ENCODE results near the gene SHD.
"Not testable (repeated sequence)": the region's sequence is repeated elsewhere in the genome, so short reads cannot be mapped to it uniquely, and the experiment has no call there.

Gene SHD

GRCh38 chr19:4267901-4268815 is 10.9 kb upstream of the SHD start:
- Histone ChIP-seq H3K79me2 (no peaks in the 10 kb centered on the region), H3K9me3 (ENCODE audit: control insufficient read depth, low read length) (no peaks in the 10 kb centered on the region), H3K4me1 (no peaks in the 10 kb centered on the region), H3K4me2 (ENCODE audit: low read length) (no peak overlapping the region), H3K4me3 (ENCODE audit: low read depth, low read length) (no peak overlapping the region), H3K36me3 (ENCODE audit: control insufficient read depth, insufficient read depth, low read length) (no peaks in the 10 kb centered on the region), H3K27ac (no peak overlapping the region), H3K9ac (no peak overlapping the region), H2AFZ (no peak overlapping the region), H3K27me3 (ENCODE audit: control insufficient read depth, insufficient read depth, low read length) (no peaks in the 10 kb centered on the region)
- no peak for TF ChIP-seq CTCF (IDR thresholded peaks at IDR 0.05)

- Histone ChIP-seq H3K27me3 (ENCODE audit: control insufficient read depth, insufficient read depth, low read length) (no peaks in the 10 kb centered on the region), H3K4me2 (ENCODE audit: low read length) (no peak overlapping the region), H3K79me2 (no peaks in the 10 kb centered on the region), H3K36me3 (ENCODE audit: control insufficient read depth, insufficient read depth, low read length) (no peaks in the 10 kb centered on the region), H3K4me1 (no peaks in the 10 kb centered on the region), H3K9me3 (ENCODE audit: control insufficient read depth, low read length) (no peaks in the 10 kb centered on the region), H3K27ac (no peak overlapping the region), H3K9ac (no peak overlapping the region), H3K4me3 (ENCODE audit: low read depth, low read length) (no peak overlapping the region), H2AFZ (no peak overlapping the region)
- TF ChIP-seq CTCF (IDR thresholded peaks at IDR 0.05) = no peak
Measured at GRCh38 chr19:4268816-4269430, 10.1 kb upstream of the SHD start.

- H3K4me2 ChIP-seq (ENCODE audit: low read length) = no peak overlapping the region
- no peak overlapping the region for H3K4me3 ChIP-seq (ENCODE audit: low read depth, low read length)
- no peaks in the 10 kb centered on the region for H3K79me2 ChIP-seq
- H3K9ac ChIP-seq = no peak overlapping the region
- no peak for TF ChIP-seq CTCF (IDR thresholded peaks at IDR 0.05)
- H3K27me3 ChIP-seq (ENCODE audit: control insufficient read depth, insufficient read depth, low read length) = no peaks in the 10 kb centered on the region
- no peaks in the 10 kb centered on the region for H3K9me3 ChIP-seq (ENCODE audit: control insufficient read depth, low read length)
- H2AFZ ChIP-seq = no peak overlapping the region
- no peak overlapping the region for H3K27ac ChIP-seq
- no peaks in the 10 kb centered on the region for H3K4me1 ChIP-seq
- H3K36me3 ChIP-seq (ENCODE audit: control insufficient read depth, insufficient read depth, low read length) = no peaks in the 10 kb centered on the region
Measured at GRCh38 chr19:4272894-4273293, 6.2 kb upstream of the SHD start.

- not testable (repeated sequence) for H3K27ac ChIP-seq; H3K36me3 ChIP-seq (ENCODE audit: control insufficient read depth, insufficient read depth, low read length); H3K9ac ChIP-seq; H3K4me1 ChIP-seq; H3K79me2 ChIP-seq; H3K4me2 ChIP-seq (ENCODE audit: low read length); H3K9me3 ChIP-seq (ENCODE audit: control insufficient read depth, low read length); H3K4me3 ChIP-seq (ENCODE audit: low read depth, low read length); H2AFZ ChIP-seq; H3K27me3 ChIP-seq (ENCODE audit: control insufficient read depth, insufficient read depth, low read length)
Measured at GRCh38 chr19:4274321-4274686, 4.8 kb upstream of the SHD start.

- H3K9me3 ChIP-seq (ENCODE audit: control insufficient read depth, low read length) = no peaks in the 10 kb centered on the region
- H3K27ac ChIP-seq = no peak overlapping the region
- peaks cover 2% of the 10 kb centered on the region for H3K4me1 ChIP-seq
- no peaks in the 10 kb centered on the region for H3K27me3 ChIP-seq (ENCODE audit: control insufficient read depth, insufficient read depth, low read length)
- no peak overlapping the region for H3K4me2 ChIP-seq (ENCODE audit: low read length)
- H2AFZ ChIP-seq = no peak overlapping the region
- no peak overlapping the region for H3K4me3 ChIP-seq (ENCODE audit: low read depth, low read length)
- H3K9ac ChIP-seq = no peak overlapping the region
- no peaks in the 10 kb centered on the region for H3K79me2 ChIP-seq
- TF ChIP-seq CTCF (IDR thresholded peaks at IDR 0.05) = no peak
- no peaks in the 10 kb centered on the region for H3K36me3 ChIP-seq (ENCODE audit: control insufficient read depth, insufficient read depth, low read length)
Measured at GRCh38 chr19:4277191-4277696, 1.8 kb upstream of the SHD start.
